Nephron (organoid): ENCODE results near the gene ABCC4.

Experiments used
- H3K27ac Mint-ChIP-seq, 3 experiments: 2 replicates each; pipeline ENCODE4 v1.8.0; 2020; ENCODE audit warnings: mixed read lengths in 3 of 3, mild to moderate bottlenecking in 2 of 3, moderate library complexity in 1 of 3
- H3K27me3 Mint-ChIP-seq: 2 replicates; pipeline ENCODE4 v1.8.0; 2021; ENCODE audit warnings: low read depth, mild to moderate bottlenecking, moderate library complexity, mixed read lengths
- H3K36me3 Mint-ChIP-seq: 2 replicates; pipeline ENCODE4 v1.8.0; 2020; ENCODE audit warnings: low read depth, mixed read lengths
- H3K4me1 Mint-ChIP-seq: 2 replicates; pipeline ENCODE4 v1.8.0; 2020; ENCODE audit warnings: mixed read lengths
- H3K4me3 Mint-ChIP-seq, 3 experiments: 2 replicates each; pipeline ENCODE4 v1.8.0; 2020; ENCODE audit warnings: mild to moderate bottlenecking in 3 of 3, mixed read lengths in 3 of 3, moderate library complexity in 2 of 3
- H3K9me3 Mint-ChIP-seq: 2 replicates; pipeline ENCODE4 v1.8.0; 2020; ENCODE audit warnings: mixed read lengths
- CTCF ChIP-seq, 3 experiments: fragments of 200-600 bp; sonication (generic); IDR thresholded peaks; one replicate each; pipeline ENCODE4 v1.5.0; 2021; ENCODE audit warnings: antibody characterized with exemption in 3 of 3; ENCODE audit not compliant: unreplicated experiment in 3 of 3

ABCC4 gene

GRCh38 chr13:95258619-95259194 lies 42.5 kb downstream of the ABCC4 start:
- H3K27ac Mint-ChIP-seq = peak overlapping the region; percentile 44 to 97 (median 48)
- H3K4me3 Mint-ChIP-seq = peak overlapping the region in 2 of 3 experiments; percentile 35 to 51
- H3K9me3 Mint-ChIP-seq = peaks cover 7% of the 10 kb centered on the region
- H3K4me1 Mint-ChIP-seq = no peaks in the 10 kb centered on the region
- H3K27me3 Mint-ChIP-seq = peaks cover 4% of the 10 kb centered on the region
- TF ChIP-seq CTCF (IDR thresholded peaks at IDR 0.05; ENCODE audit: unreplicated experiment in 3 of 3) = no peak
- peaks cover 19% of the 10 kb centered on the region for H3K36me3 Mint-ChIP-seq

- Mint-ChIP-seq H3K27ac (peak overlapping the region; percentile 44 to 97 (median 48)), H3K36me3 (peaks cover 19% of the 10 kb centered on the region), H3K4me1 (no peaks in the 10 kb centered on the region), H3K4me3 (no peak overlapping the region), H3K9me3 (peaks cover 7% of the 10 kb centered on the region), H3K27me3 (peaks cover 4% of the 10 kb centered on the region)
- TF ChIP-seq CTCF (IDR thresholded peaks at IDR 0.05; ENCODE audit: unreplicated experiment in 3 of 3) = no peak
These were observed 43.2 kb downstream of the ABCC4 start for GRCh38 chr13:95258098-95258497.

DNA sequence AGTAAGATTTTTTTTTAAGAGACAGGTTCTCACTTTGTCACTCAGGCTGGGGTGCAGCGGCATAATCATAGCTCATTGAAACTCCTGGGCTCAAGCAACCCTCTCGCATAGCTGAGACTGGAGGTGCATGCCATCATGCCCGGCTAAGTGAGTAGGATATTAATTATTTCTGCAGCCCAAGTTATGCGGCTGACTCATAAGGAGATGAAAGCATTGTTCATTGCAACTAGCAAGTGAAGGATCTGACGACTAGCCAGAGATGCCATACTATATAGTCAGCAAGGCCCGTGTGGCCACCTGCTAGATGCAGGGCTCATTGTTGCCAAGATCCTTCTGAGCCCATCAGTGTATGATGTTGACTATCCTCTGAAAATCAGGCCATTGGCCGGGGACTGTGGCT lies 45.2 kb downstream of the ABCC4 start:
- Mint-ChIP-seq H3K27ac (no peak overlapping the region), H3K4me1 (peaks cover 4% of the 10 kb centered on the region), H3K27me3 (peaks cover 4% of the 10 kb centered on the region), H3K36me3 (peaks cover 16% of the 10 kb centered on the region), H3K4me3 (no peak overlapping the region), H3K9me3 (peaks cover 7% of the 10 kb centered on the region)
- TF ChIP-seq CTCF (IDR thresholded peaks at IDR 0.05; ENCODE audit: unreplicated experiment in 3 of 3) = no peak

DNA sequence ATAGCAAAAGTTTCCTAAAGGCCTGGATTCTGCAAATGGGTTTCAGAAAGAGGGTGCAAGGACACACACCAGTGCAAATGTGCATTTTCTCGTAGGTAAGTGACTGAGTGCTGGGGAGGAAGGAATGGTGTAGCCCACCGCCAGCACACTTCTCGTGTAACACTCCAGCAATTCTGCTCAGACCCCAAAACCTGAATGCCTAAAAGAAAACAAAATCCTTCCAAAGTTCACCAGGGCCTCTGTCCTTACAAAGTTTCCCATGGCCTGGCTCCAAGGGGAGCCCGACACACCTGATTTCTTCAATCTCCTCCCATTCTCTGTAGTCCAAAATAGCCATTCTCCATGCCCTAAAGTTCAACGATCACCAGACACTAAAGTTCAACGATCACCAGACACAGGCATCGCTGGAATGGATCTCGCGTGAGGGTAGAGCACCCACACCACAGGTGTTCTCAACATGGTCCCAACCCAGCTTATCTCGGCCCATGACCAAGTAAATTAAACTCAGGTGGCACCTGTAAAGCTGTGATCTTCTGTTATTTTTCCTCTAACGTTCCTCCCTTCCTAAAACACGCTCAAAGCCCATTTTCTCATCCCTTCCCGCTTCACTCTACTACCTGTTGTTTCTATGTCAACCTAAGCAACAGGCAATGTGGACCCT lies 46.0 kb downstream of the ABCC4 start:
- H3K9me3 Mint-ChIP-seq = peaks cover 7% of the 10 kb centered on the region
- H3K27ac Mint-ChIP-seq = no peak overlapping the region
- H3K4me3 Mint-ChIP-seq = no peak overlapping the region
- H3K36me3 Mint-ChIP-seq = peaks cover 16% of the 10 kb centered on the region
- H3K27me3 Mint-ChIP-seq = peaks cover 4% of the 10 kb centered on the region
- TF ChIP-seq CTCF (IDR thresholded peaks at IDR 0.05; ENCODE audit: unreplicated experiment in 3 of 3) = no peak
- H3K4me1 Mint-ChIP-seq = peaks cover 5% of the 10 kb centered on the region

DNA sequence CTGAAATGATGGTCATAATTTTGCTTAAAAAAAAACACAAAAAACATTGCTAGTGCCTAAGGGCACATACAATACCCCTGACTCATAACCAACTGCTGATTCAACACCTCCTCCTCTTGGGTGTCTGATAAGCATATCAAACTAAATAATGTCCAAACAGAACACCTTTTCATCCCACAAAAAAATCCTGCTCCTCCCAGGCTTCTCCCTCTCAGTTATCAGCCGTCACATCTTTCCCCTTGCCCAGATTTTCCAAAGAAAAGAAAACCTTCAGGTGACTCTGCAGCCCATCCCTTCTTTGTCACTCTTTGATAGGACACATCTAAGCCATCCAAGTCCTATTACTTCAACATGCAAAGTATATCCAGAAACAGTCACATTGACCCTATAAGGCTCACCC lies 46.9 kb downstream of the ABCC4 start:
- Mint-ChIP-seq H3K27ac (peak overlapping the region in 1 of 3 experiments; percentile 6), H3K4me3 (no peak overlapping the region), H3K9me3 (peaks cover 7% of the 10 kb centered on the region), H3K36me3 (peaks cover 12% of the 10 kb centered on the region), H3K27me3 (peaks cover 4% of the 10 kb centered on the region), H3K4me1 (peaks cover 5% of the 10 kb centered on the region)
- TF ChIP-seq CTCF (IDR thresholded peaks at IDR 0.05; ENCODE audit: unreplicated experiment in 3 of 3) = no peak

- Mint-ChIP-seq H3K4me3 (no peak overlapping the region), H3K4me1 (peaks cover 5% of the 10 kb centered on the region), H3K9me3 (peaks cover 2% of the 10 kb centered on the region), H3K27ac (peak overlapping the region in 1 of 3 experiments; percentile 55), H3K27me3 (peaks cover 4% of the 10 kb centered on the region), H3K36me3 (peaks cover 6% of the 10 kb centered on the region)
- no peak for TF ChIP-seq CTCF (IDR thresholded peaks at IDR 0.05; ENCODE audit: unreplicated experiment in 3 of 3)
These were observed 48.2 kb downstream of the ABCC4 start for GRCh38 chr13:95253033-95253432.
